Nephron (organoid): ENCODE data around the gene LRRC4C.

Experiments used
- H3K27ac Mint-ChIP-seq, 3 experiments: 2 replicates each; pipeline ENCODE4 v1.8.0; 2020; ENCODE audit warnings: mixed read lengths in 3 of 3, mild to moderate bottlenecking in 2 of 3, moderate library complexity in 1 of 3
- H3K27me3 Mint-ChIP-seq: 2 replicates; pipeline ENCODE4 v1.8.0; 2021; ENCODE audit warnings: low read depth, mild to moderate bottlenecking, moderate library complexity, mixed read lengths
- H3K36me3 Mint-ChIP-seq: 2 replicates; pipeline ENCODE4 v1.8.0; 2020; ENCODE audit warnings: low read depth, mixed read lengths
- H3K4me1 Mint-ChIP-seq: 2 replicates; pipeline ENCODE4 v1.8.0; 2020; ENCODE audit warnings: mixed read lengths
- H3K4me3 Mint-ChIP-seq, 3 experiments: 2 replicates each; pipeline ENCODE4 v1.8.0; 2020; ENCODE audit warnings: mild to moderate bottlenecking in 3 of 3, mixed read lengths in 3 of 3, moderate library complexity in 2 of 3
- H3K9me3 Mint-ChIP-seq: 2 replicates; pipeline ENCODE4 v1.8.0; 2020; ENCODE audit warnings: mixed read lengths
- TF ChIP-seq, protein P1 (sequence below), 3 experiments: fragments of 200-600 bp; sonication (generic); IDR thresholded peaks; one replicate each; pipeline ENCODE4 v1.5.0; 2021; ENCODE audit warnings: antibody characterized with exemption in 3 of 3; ENCODE audit not compliant: unreplicated experiment in 3 of 3

Gene LRRC4C

DNA sequence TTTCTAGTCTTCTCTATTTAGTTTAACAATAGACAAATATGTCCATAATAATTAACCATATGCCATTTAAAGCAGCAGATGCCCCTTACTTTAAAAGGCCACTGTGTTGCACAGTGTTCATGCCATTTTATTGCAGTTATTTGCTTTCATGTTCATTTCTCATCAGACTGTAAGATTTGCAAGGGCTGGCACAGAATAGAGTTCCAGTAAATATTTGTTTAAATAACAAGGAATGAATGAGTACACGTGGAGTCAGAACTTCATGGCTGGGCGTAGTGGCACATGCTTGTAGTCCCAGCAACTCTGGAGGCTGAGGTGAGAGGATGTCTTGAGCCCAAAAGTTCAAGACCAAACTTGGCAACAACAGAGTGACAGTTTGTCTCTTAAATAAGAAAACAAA, 1228.6 kb downstream of the LRRC4C start:
- no peaks in the 10 kb centered on the region for H3K36me3 Mint-ChIP-seq
- H3K4me1 Mint-ChIP-seq: peaks cover 36% of the 10 kb centered on the region
- TF ChIP-seq, protein P1, sequence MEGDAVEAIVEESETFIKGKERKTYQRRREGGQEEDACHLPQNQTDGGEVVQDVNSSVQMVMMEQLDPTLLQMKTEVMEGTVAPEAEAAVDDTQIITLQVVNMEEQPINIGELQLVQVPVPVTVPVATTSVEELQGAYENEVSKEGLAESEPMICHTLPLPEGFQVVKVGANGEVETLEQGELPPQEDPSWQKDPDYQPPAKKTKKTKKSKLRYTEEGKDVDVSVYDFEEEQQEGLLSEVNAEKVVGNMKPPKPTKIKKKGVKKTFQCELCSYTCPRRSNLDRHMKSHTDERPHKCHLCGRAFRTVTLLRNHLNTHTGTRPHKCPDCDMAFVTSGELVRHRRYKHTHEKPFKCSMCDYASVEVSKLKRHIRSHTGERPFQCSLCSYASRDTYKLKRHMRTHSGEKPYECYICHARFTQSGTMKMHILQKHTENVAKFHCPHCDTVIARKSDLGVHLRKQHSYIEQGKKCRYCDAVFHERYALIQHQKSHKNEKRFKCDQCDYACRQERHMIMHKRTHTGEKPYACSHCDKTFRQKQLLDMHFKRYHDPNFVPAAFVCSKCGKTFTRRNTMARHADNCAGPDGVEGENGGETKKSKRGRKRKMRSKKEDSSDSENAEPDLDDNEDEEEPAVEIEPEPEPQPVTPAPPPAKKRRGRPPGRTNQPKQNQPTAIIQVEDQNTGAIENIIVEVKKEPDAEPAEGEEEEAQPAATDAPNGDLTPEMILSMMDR (IDR thresholded peaks at IDR 0.05; ENCODE audit: unreplicated experiment in 3 of 3): no peak
- no peaks in the 10 kb centered on the region for H3K27me3 Mint-ChIP-seq
- no peak overlapping the region for H3K27ac Mint-ChIP-seq
- no peaks in the 10 kb centered on the region for H3K9me3 Mint-ChIP-seq
- H3K4me3 Mint-ChIP-seq: no peak overlapping the region

DNA sequence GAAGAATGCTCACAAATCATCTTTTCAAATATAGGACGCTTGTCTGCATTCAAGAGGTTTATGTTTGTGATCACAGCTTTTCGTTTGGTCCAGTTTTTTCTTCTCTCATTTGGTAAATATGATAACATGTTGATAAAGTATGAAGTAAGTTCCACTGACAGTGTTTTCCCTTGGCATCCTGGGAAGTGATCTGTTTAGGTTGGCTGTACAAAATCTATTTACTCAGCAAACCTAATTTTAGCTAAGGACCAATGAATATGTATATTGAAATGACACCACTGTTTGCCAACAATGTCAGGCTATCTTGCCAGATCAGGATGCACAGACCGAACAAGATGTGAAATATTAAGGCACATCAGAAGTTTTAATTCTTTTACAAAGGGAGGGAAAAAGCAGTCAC, 1230.8 kb downstream of the LRRC4C start:
- H3K27me3 Mint-ChIP-seq: no peaks in the 10 kb centered on the region
- no peaks in the 10 kb centered on the region for H3K36me3 Mint-ChIP-seq
- peak overlapping the region; percentile 1 to 28 (median 22) for H3K27ac Mint-ChIP-seq
- H3K9me3 Mint-ChIP-seq: no peaks in the 10 kb centered on the region
- peaks cover 36% of the 10 kb centered on the region for H3K4me1 Mint-ChIP-seq
- TF ChIP-seq, protein P1 (IDR thresholded peaks at IDR 0.05; ENCODE audit: unreplicated experiment in 3 of 3): no peak
- H3K4me3 Mint-ChIP-seq: no peak overlapping the region

DNA sequence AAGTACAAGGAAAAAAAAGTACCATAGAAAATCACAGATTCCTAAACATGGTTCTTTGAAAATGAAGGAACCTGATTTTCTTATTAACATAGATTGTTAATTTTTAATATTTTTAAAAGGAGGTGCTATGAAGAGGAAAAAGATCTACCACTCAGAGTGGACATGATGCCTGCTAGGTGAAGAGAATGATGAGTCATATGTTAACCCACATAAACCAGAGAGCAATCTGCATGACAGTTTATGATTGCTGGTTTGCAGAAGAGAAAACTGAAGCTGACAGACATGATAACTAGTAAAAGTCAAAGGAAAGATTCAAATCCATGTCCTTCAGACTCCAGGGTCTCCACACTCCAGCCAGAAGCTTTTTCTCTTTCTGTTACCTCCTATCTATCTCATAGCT, 1231.7 kb downstream of the LRRC4C start:
- H3K4me3 Mint-ChIP-seq: no peak overlapping the region
- H3K36me3 Mint-ChIP-seq: no peaks in the 10 kb centered on the region
- peaks cover 33% of the 10 kb centered on the region for H3K4me1 Mint-ChIP-seq
- TF ChIP-seq, protein P1 (IDR thresholded peaks at IDR 0.05; ENCODE audit: unreplicated experiment in 3 of 3): no peak
- peak overlapping the region in 2 of 3 experiments; percentile 1 to 28 for H3K27ac Mint-ChIP-seq
- H3K9me3 Mint-ChIP-seq: no peaks in the 10 kb centered on the region
- no peaks in the 10 kb centered on the region for H3K27me3 Mint-ChIP-seq

DNA sequence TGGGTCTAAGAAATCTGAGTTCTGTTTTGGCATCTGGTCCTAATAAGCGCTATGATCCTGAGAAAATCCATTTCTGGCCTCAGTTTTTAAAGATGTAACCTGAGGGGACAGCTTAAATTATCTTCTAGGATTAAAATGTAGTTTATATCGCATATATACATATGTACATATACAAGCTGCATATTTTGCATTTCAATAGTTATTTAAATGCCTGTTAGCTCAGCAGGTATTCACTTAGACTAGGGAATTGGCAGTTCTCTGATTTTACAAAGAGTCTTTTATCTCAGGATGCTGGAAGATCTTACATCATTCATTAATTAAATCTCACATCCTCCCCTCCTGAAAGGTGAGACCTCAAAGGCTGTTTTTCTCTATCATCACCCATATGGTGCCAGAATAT, 1232.8 kb downstream of the LRRC4C start:
- TF ChIP-seq, protein P1 (IDR thresholded peaks at IDR 0.05; ENCODE audit: unreplicated experiment in 3 of 3): no peak

DNA sequence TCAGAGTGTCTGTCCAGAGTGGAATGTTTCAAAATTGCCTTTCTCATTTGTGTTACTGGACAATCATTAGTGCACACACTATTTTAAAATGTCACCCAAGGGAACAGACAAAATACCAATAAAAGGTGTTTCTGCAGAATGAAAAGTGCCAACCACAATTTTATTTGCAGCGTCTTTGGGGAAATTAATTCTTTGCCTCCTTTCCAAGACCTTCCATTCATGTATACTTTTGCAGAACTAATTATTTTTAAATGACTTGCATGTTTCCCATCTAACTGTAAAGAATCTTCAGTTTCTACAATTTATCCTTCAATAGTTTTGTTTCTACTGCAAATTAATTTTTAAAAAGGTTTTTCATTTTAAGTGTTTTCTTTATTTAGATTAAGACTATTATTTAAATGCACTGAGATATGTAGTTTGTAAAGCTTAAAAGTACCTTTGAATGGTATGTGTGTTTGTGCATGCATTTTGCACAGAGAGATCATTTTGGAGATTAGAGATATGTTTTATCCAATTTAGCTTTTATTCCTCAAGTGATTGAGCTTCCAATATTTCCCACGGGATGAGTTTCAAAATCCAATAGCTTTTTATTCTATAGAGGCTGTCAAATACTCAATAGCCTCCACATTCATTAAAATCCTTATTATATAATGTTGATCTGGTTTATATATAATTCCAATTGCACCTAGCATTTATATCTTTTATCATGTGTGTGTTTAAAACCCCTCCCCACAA, 1235.7 kb downstream of the LRRC4C start:
- Mint-ChIP-seq H3K36me3 (peaks cover 3% of the 10 kb centered on the region), H3K4me3 (no peak overlapping the region), H3K4me1 (peaks cover 20% of the 10 kb centered on the region), H3K9me3 (no peaks in the 10 kb centered on the region), H3K27me3 (no peaks in the 10 kb centered on the region), H3K27ac (no peak overlapping the region)
- TF ChIP-seq, protein P1 (IDR thresholded peaks at IDR 0.05; ENCODE audit: unreplicated experiment in 3 of 3): no peak

More for the DNA sequence above, 1232.8 kb downstream of the LRRC4C start:
- no peak overlapping the region for H3K4me3 Mint-ChIP-seq
- peaks cover 3% of the 10 kb centered on the region for H3K36me3 Mint-ChIP-seq
- peaks cover 30% of the 10 kb centered on the region for H3K4me1 Mint-ChIP-seq
- no peaks in the 10 kb centered on the region for H3K9me3 Mint-ChIP-seq
- no peaks in the 10 kb centered on the region for H3K27me3 Mint-ChIP-seq
- no peak overlapping the region for H3K27ac Mint-ChIP-seq

DNA sequence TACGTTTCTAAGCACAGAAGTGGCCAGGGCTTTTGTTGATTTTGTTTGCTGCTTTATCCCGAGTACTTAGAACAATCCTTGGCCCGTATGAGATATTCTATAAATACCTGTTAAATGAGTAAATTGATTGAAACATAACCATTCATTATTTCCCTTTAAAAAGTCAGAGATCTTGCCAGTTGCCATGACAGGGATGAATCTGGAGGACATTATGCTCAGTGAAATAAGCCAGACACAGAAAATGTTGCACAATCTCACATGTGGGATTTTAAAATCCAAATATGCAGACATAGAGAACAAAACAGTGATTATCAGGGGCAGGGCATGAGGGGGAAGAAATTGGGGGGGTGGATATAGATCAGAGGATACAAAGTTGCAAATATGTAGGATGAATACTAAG, 1240.1 kb downstream of the LRRC4C start:
- Mint-ChIP-seq H3K9me3 (no peaks in the 10 kb centered on the region), H3K27ac (no peak overlapping the region), H3K27me3 (no peaks in the 10 kb centered on the region), H3K4me1 (no peaks in the 10 kb centered on the region), H3K4me3 (no peak overlapping the region), H3K36me3 (peaks cover 3% of the 10 kb centered on the region)
- TF ChIP-seq, protein P1 (IDR thresholded peaks at IDR 0.05; ENCODE audit: unreplicated experiment in 3 of 3): no peak
